ENCODE results near the gene PDHX. TPM values are rescaled to one million over a fixed set of nuclear protein-coding genes. Genes with fewer than 3 reads are reported as not detected.
A peak's percentile ranks its signal among the peaks of the same experiment; 100 is the strongest.

Gene PDHX
- total RNA-seq, 1 donor from 2014 or later = 46.1 TPM

GRCh38 chr11:35040221-35040942 is 124.0 kb downstream of the PDHX start:
- FAIRE-seq (no peak), DNase-seq (ENCODE audit: low spot score in 2 of 2) (no peak)

DNA sequence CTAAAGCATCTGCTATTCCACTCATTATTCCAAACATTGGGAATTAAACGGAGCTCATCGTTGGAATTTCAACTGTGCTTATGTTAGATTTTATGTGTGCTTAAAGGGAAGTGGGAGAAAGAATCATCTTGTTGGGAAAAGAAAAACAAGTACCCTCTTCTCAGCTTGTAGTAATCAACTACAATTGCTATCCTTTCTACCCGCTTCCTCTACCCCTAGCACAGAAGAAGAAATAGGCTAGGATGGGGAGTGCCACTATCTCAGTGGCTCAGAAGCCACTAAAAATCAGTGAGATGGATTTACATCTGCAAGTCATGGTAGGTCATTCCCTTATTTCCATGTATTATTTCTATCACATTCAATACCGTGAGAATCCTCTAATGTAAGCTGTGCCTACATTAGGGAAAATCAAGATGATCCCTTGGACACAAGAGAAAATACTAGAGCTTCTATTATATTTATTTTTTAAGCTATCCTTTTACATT is 124.7 kb downstream of the PDHX start:
- DNase-seq (ENCODE audit: low spot score in 2 of 2) (no peak), FAIRE-seq (no peak)

DNA sequence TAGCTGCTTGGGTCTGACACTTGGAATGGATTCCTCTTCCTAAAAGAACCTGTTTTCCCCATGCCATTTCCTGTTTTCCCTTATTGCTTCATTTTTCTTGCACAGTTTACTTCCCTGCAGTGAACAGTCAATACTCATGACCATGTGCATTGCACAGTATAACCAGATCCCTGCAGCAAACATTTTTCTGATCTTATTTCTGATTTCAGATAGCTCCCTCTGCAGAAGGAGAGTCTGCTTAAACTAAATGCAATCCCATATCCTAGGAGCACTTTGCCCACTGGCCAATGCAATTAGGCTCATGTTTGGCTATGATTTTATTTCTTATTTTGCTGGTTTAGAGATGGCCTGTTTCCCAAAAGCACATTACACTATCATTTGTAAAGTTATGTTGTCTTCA is 125.8 kb downstream of the PDHX start:
- FAIRE-seq (no peak), DNase-seq (ENCODE audit: low spot score in 2 of 2) (no peak)

- DNase-seq (ENCODE audit: low spot score in 2 of 2) = no peak
- no peak for FAIRE-seq
Measured at GRCh38 chr11:35042913-35043312, 126.5 kb downstream of the PDHX start.

GRCh38 chr11:35043936-35044335 is 127.5 kb downstream of the PDHX start:
- DNase-seq (ENCODE audit: low spot score in 2 of 2) = no peak
- FAIRE-seq = no peak

- FAIRE-seq = no peak
- DNase-seq (ENCODE audit: low spot score in 2 of 2) = no peak
Measured at GRCh38 chr11:35045236-35045820, 128.9 kb downstream of the PDHX start.

Small RNA genes within 50 kb of the gene (small RNA-seq; reads per million reads assigned to genes)
- 0.25 reads per million, percentile 5 among the genes with 10 or more reads in this experiment for gene MIR1343

Other genes starting within 250 kb of the PDHX start
- gene APIP, start 239 bp upstream of the PDHX start, total RNA-seq = 37.9 TPM
- gene CD44, start 222.6 kb downstream of the PDHX start, total RNA-seq = 4.1 TPM